CD4-positive, alpha-beta T cell (primary cell): ENCODE measurements around the gene PTCHD1. TPM values are rescaled to one million over a fixed set of nuclear protein-coding genes. Genes with fewer than 3 reads are reported as not detected.

Source experiments
- ATAC-seq: fragments of 200-7000 bp; cut with Tn5 transposase; one replicate; pipeline ENCODE4 v1.10.0; 2022; ENCODE audit warnings: mild to moderate bottlenecking; ENCODE audit not compliant: poor library complexity
- CTCF ChIA-PET: fragments of 350-600 bp; sonication (Branson Sonifier 250); formaldehyde crosslinking; loops from one replicate; lab custom pipeline; 2021; ENCODE audit warnings: antibody characterized with exemption, inconsistent platforms; lab: Charles Lee
- POLR2A ChIA-PET: fragments of 350-600 bp; sonication (Branson Sonifier 250); formaldehyde crosslinking; loops from one replicate; lab custom pipeline; 2021; ENCODE audit warnings: antibody characterized with exemption, inconsistent platforms; lab: Charles Lee
- DNase-seq, 14 experiments: peaks; one replicate each; pipeline ENCODE4 v3.0.0-alpha.2; 2013 to 2020; ENCODE audit warnings: mixed read lengths in 2 of 14
- H3K27ac ChIP-seq, 2 donors: one replicate each; pipeline versions ENCODE4 v1.5.1 to v1.7.0; 2013; ENCODE audit warnings: low read length in 2 of 2, low read depth in 1 of 2, mild to moderate bottlenecking in 1 of 2
- H3K27me3 ChIP-seq, 2 experiments: 1 replicate in 1 of 2; 2 replicates in 1 of 2; pipeline versions ENCODE4 v1.6.1 to v1.7.0; 2013; ENCODE audit warnings: low read length in 2 of 2, control low read depth in 1 of 2, mild to moderate bottlenecking in 1 of 2, moderate library complexity in 1 of 2; ENCODE audit not compliant: insufficient read depth in 2 of 2, control insufficient read depth in 1 of 2
- H3K36me3 ChIP-seq: one replicate; pipeline ENCODE4 v1.6.1; 2013; ENCODE audit warnings: low read length, control low read depth; ENCODE audit not compliant: insufficient read depth
- H3K4me1 ChIP-seq: one replicate; pipeline ENCODE4 v1.6.1; 2013; ENCODE audit warnings: low read length, control low read depth; ENCODE audit not compliant: insufficient read depth
- H3K4me3 ChIP-seq: one replicate; pipeline ENCODE4 v1.5.1; 2013; ENCODE audit warnings: mild to moderate bottlenecking, low read length, moderate library complexity
- H3K9me3 ChIP-seq, 2 experiments: 1 replicate in 1 of 2; 2 replicates in 1 of 2; pipeline versions ENCODE4 v1.6.1 to v1.7.0; 2013; ENCODE audit warnings: low read length in 2 of 2, mild to moderate bottlenecking in 2 of 2, control low read depth in 1 of 2, moderate library complexity in 1 of 2; ENCODE audit not compliant: control insufficient read depth in 1 of 2, insufficient read depth in 1 of 2
- H3K27ac Mint-ChIP-seq: one replicate; pipeline ENCODE4 v1.8.0; 2020; ENCODE audit warnings: mixed read lengths
- H3K27me3 Mint-ChIP-seq: one replicate; pipeline ENCODE4 v1.8.0; 2021; ENCODE audit warnings: mixed read lengths
- H3K36me3 Mint-ChIP-seq: one replicate; pipeline ENCODE4 v1.8.0; 2021; ENCODE audit warnings: low read depth, mixed read lengths
- H3K4me1 Mint-ChIP-seq: one replicate; pipeline ENCODE4 v1.8.0; 2021; ENCODE audit warnings: low read depth, mixed read lengths
- H3K4me3 Mint-ChIP-seq: one replicate; pipeline ENCODE4 v1.8.0; 2020; ENCODE audit warnings: mild to moderate bottlenecking, mixed read lengths
- H3K9me3 Mint-ChIP-seq: one replicate; pipeline ENCODE4 v1.8.0; 2020; ENCODE audit warnings: mixed read lengths
- intact Hi-C, 2 experiments: fragments of 100-400 bp; cut with DNase I in 1 of 2; cut with micrococcal nuclease in 1 of 2; formaldehyde crosslinking; loops; one replicate each; pipeline versions ENCODE4 v1.15.1 to v1.9.0; 2023 to 2025; cut with DNase I, micrococcal nuclease
- total RNA-seq, 174 experiments: library from RNA in 2 of 174; stranded (reverse) in 2 of 174; gene quantifications; one replicate each; pipeline ENCODE4 v1.2.3 and lab custom pipeline; 2021 to 2026
- TF ChIP-seq, protein P1 (sequence below): fragments of 200-600 bp; IDR thresholded peaks from one replicate; pipeline ENCODE4 v1.8.0; 2022; ENCODE audit warnings: antibody characterized with exemption, mild to moderate bottlenecking

The PTCHD1 gene
- total RNA-seq, 2 experiments from 2014 or later: not detected

DNA sequence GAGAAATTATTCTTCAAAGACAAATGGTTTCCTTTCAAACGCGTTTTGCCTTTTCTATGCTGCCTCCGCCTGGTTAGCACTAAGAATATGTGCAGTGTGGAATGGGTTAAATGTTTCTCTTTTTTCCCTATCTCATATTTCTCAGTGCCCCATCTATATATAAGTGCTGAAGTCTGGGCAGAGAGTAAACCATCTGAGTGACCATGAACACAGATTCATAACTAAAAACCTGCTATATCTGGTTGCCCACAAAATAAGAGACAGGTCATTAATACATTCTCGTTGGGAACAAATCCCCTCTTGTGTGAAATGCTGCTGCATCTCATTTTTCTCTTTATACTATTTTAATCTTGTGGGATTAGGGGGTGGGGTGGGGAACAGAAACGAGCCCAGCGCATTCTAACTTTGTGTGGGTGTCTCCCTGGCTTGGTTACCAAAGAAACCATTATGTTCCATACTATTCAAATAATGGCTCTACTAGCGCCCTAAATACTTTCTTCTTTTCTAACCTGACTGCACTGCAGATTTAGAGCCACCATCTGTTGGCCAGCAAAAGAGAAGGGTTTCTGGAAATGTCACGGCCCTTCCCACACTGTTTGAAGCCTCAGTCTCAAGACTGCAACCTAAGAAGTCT lies 42.2 kb upstream of the PTCHD1 start:
- no peaks in the 10 kb centered on the region for H3K9me3 ChIP-seq
- no peaks in the 10 kb centered on the region for H3K9me3 Mint-ChIP-seq
- ATAC-seq: no peak
- H3K27me3 ChIP-seq: no peaks in the 10 kb centered on the region
- no peaks in the 10 kb centered on the region for H3K4me1 ChIP-seq
- no peak overlapping the region for H3K4me3 Mint-ChIP-seq
- intact Hi-C loops: no loop called here
- ChIA-PET POLR2A (no interaction called here), CTCF (no interaction called here)
- no peak overlapping the region for H3K27ac Mint-ChIP-seq
- no peaks in the 10 kb centered on the region for H3K36me3 Mint-ChIP-seq
- no peak overlapping the region for H3K27ac ChIP-seq
- H3K4me1 Mint-ChIP-seq: no peaks in the 10 kb centered on the region
- TF ChIP-seq, protein P1, sequence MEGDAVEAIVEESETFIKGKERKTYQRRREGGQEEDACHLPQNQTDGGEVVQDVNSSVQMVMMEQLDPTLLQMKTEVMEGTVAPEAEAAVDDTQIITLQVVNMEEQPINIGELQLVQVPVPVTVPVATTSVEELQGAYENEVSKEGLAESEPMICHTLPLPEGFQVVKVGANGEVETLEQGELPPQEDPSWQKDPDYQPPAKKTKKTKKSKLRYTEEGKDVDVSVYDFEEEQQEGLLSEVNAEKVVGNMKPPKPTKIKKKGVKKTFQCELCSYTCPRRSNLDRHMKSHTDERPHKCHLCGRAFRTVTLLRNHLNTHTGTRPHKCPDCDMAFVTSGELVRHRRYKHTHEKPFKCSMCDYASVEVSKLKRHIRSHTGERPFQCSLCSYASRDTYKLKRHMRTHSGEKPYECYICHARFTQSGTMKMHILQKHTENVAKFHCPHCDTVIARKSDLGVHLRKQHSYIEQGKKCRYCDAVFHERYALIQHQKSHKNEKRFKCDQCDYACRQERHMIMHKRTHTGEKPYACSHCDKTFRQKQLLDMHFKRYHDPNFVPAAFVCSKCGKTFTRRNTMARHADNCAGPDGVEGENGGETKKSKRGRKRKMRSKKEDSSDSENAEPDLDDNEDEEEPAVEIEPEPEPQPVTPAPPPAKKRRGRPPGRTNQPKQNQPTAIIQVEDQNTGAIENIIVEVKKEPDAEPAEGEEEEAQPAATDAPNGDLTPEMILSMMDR: no peak
- no peak overlapping the region for H3K4me3 ChIP-seq
- H3K36me3 ChIP-seq: no peaks in the 10 kb centered on the region
- H3K27me3 Mint-ChIP-seq: no peaks in the 10 kb centered on the region
- DNase-seq: no peak

DNA sequence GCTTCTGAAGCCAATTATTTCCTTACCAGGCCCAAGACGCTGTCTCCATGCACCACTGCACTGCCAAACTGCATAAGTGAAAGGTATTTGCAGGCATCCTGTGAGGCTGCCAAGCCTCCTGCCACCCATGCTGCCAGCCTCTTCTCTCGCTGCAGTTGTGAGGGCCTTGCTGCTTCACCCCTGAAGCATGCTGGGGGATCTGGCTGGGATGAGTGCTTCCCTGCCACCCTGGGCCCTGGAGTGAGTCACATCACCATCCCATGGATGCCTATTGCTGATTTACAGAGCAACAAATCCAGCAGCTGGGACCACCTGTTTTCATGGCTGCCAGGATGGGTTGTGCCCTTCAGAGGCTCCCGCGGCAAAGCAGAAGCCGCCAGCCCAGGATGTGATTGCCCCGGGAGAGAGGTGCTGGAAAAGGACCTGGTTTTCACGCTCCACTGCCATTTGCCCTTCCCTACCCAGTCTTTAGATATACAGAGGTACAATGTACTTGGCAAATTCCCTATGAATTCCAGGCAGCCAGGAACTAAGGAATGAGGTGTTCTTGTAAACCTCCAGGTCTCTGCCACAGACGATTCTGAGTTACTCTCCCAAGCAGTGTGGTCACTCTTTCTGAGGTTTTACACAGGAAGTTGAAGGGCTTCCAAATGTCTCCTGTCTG lies 41.5 kb upstream of the PTCHD1 start:
- intact Hi-C loops: no loop called here
- H3K36me3 Mint-ChIP-seq: no peaks in the 10 kb centered on the region
- TF ChIP-seq, protein P1: no peak
- no peaks in the 10 kb centered on the region for H3K9me3 Mint-ChIP-seq
- no peaks in the 10 kb centered on the region for H3K4me1 ChIP-seq
- H3K4me1 Mint-ChIP-seq: no peaks in the 10 kb centered on the region
- H3K27me3 Mint-ChIP-seq: no peaks in the 10 kb centered on the region
- no peak overlapping the region for H3K27ac ChIP-seq
- H3K4me3 Mint-ChIP-seq: no peak overlapping the region
- H3K27me3 ChIP-seq: no peaks in the 10 kb centered on the region
- no peak overlapping the region for H3K27ac Mint-ChIP-seq
- H3K9me3 ChIP-seq: no peaks in the 10 kb centered on the region
- H3K4me3 ChIP-seq: no peak overlapping the region
- POLR2A ChIA-PET: no interaction called here
- ATAC-seq: no peak
- no peak for DNase-seq
- H3K36me3 ChIP-seq: no peaks in the 10 kb centered on the region
- CTCF ChIA-PET: no interaction called here

DNA sequence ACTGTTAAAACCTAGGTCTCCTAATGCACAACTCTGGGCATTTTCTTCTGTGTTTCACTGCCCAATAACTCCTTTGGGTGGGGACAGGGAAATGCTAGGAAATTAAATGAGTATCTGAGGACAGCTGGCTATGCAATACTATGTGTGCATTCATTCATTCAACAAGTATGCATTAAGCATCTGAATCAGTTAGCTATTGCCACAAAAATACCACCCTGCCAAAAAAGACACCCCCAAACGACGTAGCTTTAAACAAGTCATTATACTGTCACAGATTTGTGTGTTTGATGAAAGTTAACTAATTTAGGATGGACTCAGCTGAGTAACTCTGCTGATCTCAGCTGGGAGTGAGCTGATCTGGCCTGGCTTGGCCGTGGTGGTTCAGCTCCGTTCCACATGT lies 29.8 kb upstream of the PTCHD1 start:
- DNase-seq (no peak), ATAC-seq (no peak)
- Mint-ChIP-seq H3K4me3 (no peak overlapping the region), H3K27me3 (no peaks in the 10 kb centered on the region), H3K4me1 (no peaks in the 10 kb centered on the region), H3K9me3 (no peaks in the 10 kb centered on the region), H3K27ac (no peak overlapping the region), H3K36me3 (no peaks in the 10 kb centered on the region)
- H3K4me1 ChIP-seq: no peaks in the 10 kb centered on the region
- H3K9me3 ChIP-seq: no peaks in the 10 kb centered on the region
- CTCF ChIA-PET: no interaction called here
- POLR2A ChIA-PET: no interaction called here
- no peak overlapping the region for H3K4me3 ChIP-seq
- TF ChIP-seq, protein P1: no peak
- intact Hi-C loops: no loop called here
- H3K27ac ChIP-seq: no peak overlapping the region
- H3K27me3 ChIP-seq: no peaks in the 10 kb centered on the region
- H3K36me3 ChIP-seq: no peaks in the 10 kb centered on the region
